Large intestine (tissue), 3 donors: ENCODE measurements around the gene TJP1. TPM values are rescaled to one million over a fixed set of nuclear protein-coding genes. Genes with fewer than 3 reads are reported as not detected.
"Not testable (repeated sequence)": the region's sequence is repeated elsewhere in the genome, so short reads cannot be mapped to it uniquely, and the experiment has no call there.

Experiments used
- DNase-seq, 2 donors: peaks; one replicate each; pipeline versions ENCODE4 v3.0.0 to v3.0.0-alpha.2; 2013
- H3K27ac ChIP-seq: one replicate; pipeline ENCODE4 v1.5.1; 2013; ENCODE audit warnings: low read length
- H3K27me3 ChIP-seq: 2 replicates; pipeline ENCODE4 v1.6.1; 2013; ENCODE audit warnings: low read length; ENCODE audit not compliant: control insufficient read depth, insufficient read depth
- H3K36me3 ChIP-seq: 2 replicates; pipeline ENCODE4 v1.6.1; 2013; ENCODE audit warnings: low read length; ENCODE audit not compliant: control insufficient read depth, insufficient read depth
- H3K4me1 ChIP-seq: one replicate; pipeline ENCODE4 v1.6.1; 2013; ENCODE audit warnings: low read length; ENCODE audit not compliant: control insufficient read depth, insufficient read depth
- H3K4me3 ChIP-seq: one replicate; pipeline ENCODE4 v1.5.1; 2013; ENCODE audit warnings: low read length
- H3K9me3 ChIP-seq: one replicate; pipeline ENCODE4 v1.6.1; 2013; ENCODE audit warnings: mild to moderate bottlenecking, low read depth, low read length, moderate library complexity; ENCODE audit not compliant: control insufficient read depth
- WGBS: methylation state at CpG from one replicate; pipeline ENCODE4 v1.1.5; 2013; ENCODE audit warnings: low lambda C conversion rate; ENCODE audit not compliant: insufficient coverage; 5-methylcytosine and 5-hydroxymethylcytosine counted together
- polyA plus RNA-seq: library from polyadenylated mRNA; unstranded; fragments of 120-200 nt; gene quantifications from one replicate; pipeline ENCODE4 v1.2.1, GENCODE V29; 2013

The TJP1 gene
- polyA plus RNA-seq, 1 donor, result 62.9 TPM

DNA sequence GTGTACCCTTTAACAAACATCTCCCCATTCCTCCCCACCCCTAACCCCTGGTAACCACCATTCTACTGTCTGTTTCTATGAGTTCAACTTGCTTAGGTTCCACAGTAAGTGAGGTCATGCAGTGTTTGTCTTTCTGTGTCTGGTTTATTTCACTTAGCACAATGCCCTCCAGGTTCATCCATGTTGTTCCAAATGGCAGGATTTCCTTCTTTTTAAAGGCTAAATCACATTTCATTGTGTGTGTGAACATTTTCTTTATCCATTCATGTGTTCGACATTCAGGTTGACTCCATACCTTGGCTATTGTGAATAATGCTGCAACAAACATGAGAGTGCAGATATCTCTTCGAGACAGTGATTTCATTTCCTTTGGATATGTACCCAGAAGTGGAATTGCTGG lies 62.7 kb downstream of the TJP1 start:
- H3K9me3 ChIP-seq, result no peaks in the 10 kb centered on the region
- H3K27ac ChIP-seq, result no peak overlapping the region
- WGBS, result 67% methylated on average over 1 of the region's 2 CpGs
- no peak overlapping the region for H3K4me3 ChIP-seq
- no peaks in the 10 kb centered on the region for H3K4me1 ChIP-seq
- no peak for DNase-seq
- no peaks in the 10 kb centered on the region for H3K27me3 ChIP-seq
- peaks cover 51% of the 10 kb centered on the region for H3K36me3 ChIP-seq

DNA sequence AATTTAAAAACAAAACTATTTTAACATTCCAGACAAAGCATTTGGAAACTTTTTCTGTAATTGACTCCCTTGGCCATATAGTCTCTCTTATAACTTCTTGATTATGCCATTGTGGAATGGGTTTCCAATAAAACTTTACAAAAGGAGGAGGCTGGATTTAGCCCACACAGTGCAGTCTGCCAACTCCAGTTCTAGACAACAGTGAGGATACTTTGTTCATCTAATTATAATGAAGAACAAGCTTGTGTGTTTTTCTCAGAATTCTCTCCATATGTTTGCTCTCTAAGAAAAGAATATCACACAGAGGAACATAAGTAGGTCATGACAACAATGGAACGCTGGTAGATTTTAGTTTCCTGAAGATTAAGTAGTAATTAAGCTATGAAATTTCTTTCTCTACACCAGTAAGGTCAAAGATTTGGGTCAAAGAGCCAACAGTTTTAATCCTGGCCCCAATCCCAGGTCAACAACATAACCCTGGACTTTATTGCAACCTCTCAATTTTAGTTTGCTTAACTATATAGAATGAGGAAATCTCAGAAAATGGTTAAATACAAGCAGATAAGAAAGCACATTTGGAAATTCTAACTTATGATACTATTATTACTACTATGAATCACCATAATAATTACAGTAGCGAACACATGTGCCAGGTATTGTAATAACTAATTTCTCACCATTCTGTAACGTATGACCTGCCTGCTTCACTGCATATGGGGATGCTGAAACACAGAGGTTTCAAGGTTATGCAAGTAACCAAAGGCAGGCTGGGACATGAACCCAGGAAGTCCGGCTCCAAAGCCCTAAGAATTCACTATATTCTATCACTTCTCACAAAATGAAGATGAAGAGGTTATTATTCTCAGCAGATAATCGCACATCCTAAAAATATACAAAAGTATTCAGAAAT lies 65.7 kb downstream of the TJP1 start:
- Histone ChIP-seq H3K27ac (no peak overlapping the region), H3K27me3 (no peaks in the 10 kb centered on the region), H3K4me3 (no peak overlapping the region), H3K36me3 (peaks cover 36% of the 10 kb centered on the region), H3K9me3 (no peaks in the 10 kb centered on the region), H3K4me1 (no peaks in the 10 kb centered on the region)
- no peak for DNase-seq
- no CpG with 5 or more reads among the region's 5 CpGs for WGBS

GRCh38 chr15:29754009-29754408 lies 68.3 kb downstream of the TJP1 start:
- WGBS, result 90% methylated on average over 2 of the region's 2 CpGs

GRCh38 chr15:29753506-29753905 lies 68.8 kb downstream of the TJP1 start:
- Histone ChIP-seq H3K27ac (no peak overlapping the region), H3K4me3 (no peak overlapping the region), H3K36me3 (peaks cover 21% of the 10 kb centered on the region), H3K4me1 (no peaks in the 10 kb centered on the region), H3K9me3 (no peaks in the 10 kb centered on the region), H3K27me3 (no peaks in the 10 kb centered on the region)
- 100% methylated on average over 4 of the region's 7 CpGs for WGBS
- no peak for DNase-seq

More at GRCh38 chr15:29754009-29754408, 68.3 kb downstream of the TJP1 start:
- H3K4me3 ChIP-seq, H3K9me3 ChIP-seq, H3K27me3 ChIP-seq, H3K4me1 ChIP-seq, H3K27ac ChIP-seq, DNase-seq: not testable (repeated sequence)
- H3K36me3 ChIP-seq, result peaks cover 22% of the 10 kb centered on the region

DNA sequence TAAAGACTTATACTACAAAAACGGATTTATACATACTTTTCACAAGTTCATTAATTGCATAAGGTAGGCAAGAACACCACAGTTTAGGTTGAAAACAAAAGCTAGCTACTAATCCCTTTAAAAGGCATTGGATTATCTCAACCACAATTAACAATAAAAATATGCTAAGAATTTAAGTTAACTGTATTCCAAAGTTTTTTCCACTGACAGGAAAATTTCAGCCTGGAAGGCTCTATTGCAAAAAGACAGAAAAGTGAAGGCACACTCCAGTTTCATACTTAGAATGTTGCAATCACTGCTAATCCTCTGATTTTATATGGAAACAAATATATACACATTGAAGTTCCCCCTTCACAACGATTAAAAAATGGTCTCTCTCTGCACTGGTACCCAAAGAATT lies 71.5 kb downstream of the TJP1 start:
- H3K36me3 ChIP-seq, result peaks cover 16% of the 10 kb centered on the region
- DNase-seq, result no peak
- H3K9me3 ChIP-seq, result no peaks in the 10 kb centered on the region
- H3K27me3 ChIP-seq, result no peaks in the 10 kb centered on the region
- 86% methylated on average over 2 of the region's 2 CpGs for WGBS
- no peak overlapping the region for H3K27ac ChIP-seq
- H3K4me1 ChIP-seq, result no peaks in the 10 kb centered on the region
- H3K4me3 ChIP-seq, result no peak overlapping the region

DNA sequence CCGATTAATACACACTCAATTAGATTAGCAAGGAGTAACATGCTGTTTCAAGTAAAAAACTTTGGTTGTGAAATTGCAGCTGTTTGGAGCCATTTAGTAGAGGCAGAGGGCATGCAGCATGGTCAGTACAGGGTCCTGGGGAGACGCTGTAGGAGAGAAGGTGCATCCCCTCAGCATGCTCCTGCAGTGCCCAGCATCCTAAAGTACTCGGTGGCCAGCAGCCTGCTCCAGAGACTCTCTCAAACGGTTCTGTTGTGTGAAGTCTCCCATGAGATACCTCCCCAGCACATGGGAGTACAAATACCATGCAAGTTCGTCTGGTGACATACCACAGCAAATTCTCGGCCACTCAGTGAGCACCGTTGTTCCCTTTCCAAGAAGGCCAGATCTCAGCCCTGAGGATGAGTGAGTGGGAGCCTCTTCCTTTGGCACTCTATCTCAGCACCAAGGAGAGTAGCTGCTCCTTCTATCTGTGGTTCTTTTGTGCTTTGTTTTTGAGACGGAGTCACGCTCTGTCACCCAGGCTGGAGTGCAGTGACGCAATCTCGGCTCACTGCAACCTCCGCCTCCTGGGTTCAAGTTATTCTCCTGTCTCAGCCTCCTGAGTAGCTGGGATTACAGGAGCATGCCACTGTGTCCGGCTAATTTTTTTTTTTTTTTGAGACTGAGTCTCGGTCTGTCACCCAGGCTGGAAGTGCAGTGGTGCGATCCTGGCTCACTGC lies 72.7 kb downstream of the TJP1 start:
- no peaks in the 10 kb centered on the region for H3K4me1 ChIP-seq
- no CpG with 5 or more reads among the region's 15 CpGs for WGBS
- H3K4me3 ChIP-seq, result no peak overlapping the region
- no peak overlapping the region for H3K27ac ChIP-seq
- no peaks in the 10 kb centered on the region for H3K27me3 ChIP-seq
- H3K36me3 ChIP-seq, result peaks cover 14% of the 10 kb centered on the region
- DNase-seq, result no peak
- no peaks in the 10 kb centered on the region for H3K9me3 ChIP-seq

DNA sequence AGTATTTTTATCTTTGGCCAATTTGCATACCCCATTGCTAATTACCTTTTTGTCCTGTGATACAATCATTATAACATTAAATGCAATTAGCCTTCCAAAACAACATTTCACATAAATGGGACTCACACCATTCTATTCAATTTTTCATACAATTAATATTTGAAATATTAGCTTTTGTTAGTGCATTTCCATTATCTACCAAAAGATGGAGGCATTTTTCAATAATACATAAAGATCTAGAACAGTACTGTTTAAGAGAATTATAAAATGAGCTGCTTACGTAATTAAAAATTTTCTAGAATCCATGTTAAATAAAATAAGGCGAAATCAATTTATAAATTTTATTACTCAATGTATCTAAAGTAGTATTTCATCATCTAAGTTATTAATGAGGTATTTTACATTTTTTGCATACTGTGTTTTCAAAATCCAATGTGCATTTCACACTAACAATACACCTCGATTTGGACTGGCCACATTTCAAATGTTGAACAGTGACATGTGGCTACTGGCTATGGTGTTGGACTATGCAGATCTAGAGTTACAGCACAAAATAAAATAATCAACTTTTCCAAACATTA lies 74.3 kb downstream of the TJP1 start:
- no peak for DNase-seq
- H3K4me1 ChIP-seq, result no peaks in the 10 kb centered on the region
- H3K9me3 ChIP-seq, result no peaks in the 10 kb centered on the region
- H3K27ac ChIP-seq, result no peak overlapping the region
- H3K36me3 ChIP-seq, result peaks cover 8% of the 10 kb centered on the region
- no peaks in the 10 kb centered on the region for H3K27me3 ChIP-seq
- WGBS, result 67% methylated on average over 2 of the region's 3 CpGs
- no peak overlapping the region for H3K4me3 ChIP-seq

DNA sequence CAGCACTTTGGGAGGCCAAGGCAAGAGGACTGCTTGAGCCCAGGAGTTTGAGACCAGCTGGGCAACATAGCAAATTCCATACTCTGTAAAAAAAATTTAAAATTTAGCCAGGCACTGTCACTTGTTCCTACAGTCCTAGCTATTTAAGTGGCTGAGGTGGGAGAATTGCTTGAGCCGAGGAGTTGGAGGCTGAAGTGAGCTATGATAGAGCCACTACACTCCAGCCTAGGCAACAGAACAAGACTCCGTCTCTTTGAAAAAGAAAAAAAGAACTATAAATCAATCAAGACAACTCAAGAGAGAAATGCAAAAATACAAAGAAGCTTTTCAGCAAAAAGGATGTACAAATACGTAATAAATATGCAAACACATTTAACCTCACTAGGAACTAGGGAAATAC lies 78.8 kb downstream of the TJP1 start:
- Histone ChIP-seq H3K9me3 (no peaks in the 10 kb centered on the region), H3K27me3 (no peaks in the 10 kb centered on the region), H3K27ac (no peak overlapping the region), H3K4me1 (no peaks in the 10 kb centered on the region), H3K36me3 (peaks cover 24% of the 10 kb centered on the region), H3K4me3 (no peak overlapping the region)
- no peak for DNase-seq
- WGBS, result 100% methylated on average over 1 of the region's 3 CpGs

DNA sequence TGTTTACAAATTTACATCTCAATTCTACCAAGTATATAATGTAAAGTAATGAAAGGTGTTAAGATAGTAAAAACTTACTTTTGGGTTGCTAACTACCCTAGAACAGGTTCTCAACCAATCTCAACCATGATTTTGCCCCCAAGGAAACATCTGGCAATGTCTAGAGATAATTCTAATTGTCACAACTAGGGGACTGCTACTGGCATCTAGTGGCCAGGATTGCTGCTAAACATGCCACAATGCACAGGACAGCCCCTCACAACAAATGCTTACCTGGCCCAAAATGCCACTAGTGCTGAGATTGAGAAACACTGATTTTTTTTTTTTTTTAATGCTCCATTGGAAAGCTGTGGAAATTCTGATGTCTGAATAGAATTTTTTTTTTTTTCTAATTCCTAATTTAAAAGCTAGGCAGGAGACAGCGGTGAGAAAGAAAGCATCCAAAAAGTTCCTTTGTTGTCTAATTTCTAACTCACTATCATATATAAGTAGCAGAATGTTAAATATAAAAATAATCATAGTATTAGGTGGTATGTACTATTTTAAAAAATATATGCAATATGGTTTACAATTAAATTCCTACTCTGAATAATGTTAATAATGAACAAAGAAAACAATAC lies 81.5 kb downstream of the TJP1 start:
- DNase-seq, result no peak
- 100% methylated on average over 1 of the region's 1 CpG for WGBS
- H3K4me3 ChIP-seq, result no peak overlapping the region
- H3K27ac ChIP-seq, result no peak overlapping the region
- no peaks in the 10 kb centered on the region for H3K27me3 ChIP-seq
- H3K4me1 ChIP-seq, result no peaks in the 10 kb centered on the region
- H3K36me3 ChIP-seq, result peaks cover 31% of the 10 kb centered on the region
- H3K9me3 ChIP-seq, result no peaks in the 10 kb centered on the region

- DNase-seq, result peak; percentile 29 to 34
- Histone ChIP-seq H3K36me3 (peaks cover 45% of the 10 kb centered on the region), H3K4me1 (no peaks in the 10 kb centered on the region), H3K9me3 (no peaks in the 10 kb centered on the region), H3K27me3 (no peaks in the 10 kb centered on the region), H3K27ac (no peak overlapping the region), H3K4me3 (no peak overlapping the region)
- 93% methylated on average over 2 of the region's 2 CpGs for WGBS
Measured at GRCh38 chr15:29736744-29737020, 85.6 kb downstream of the TJP1 start.
